ENCODE data around the gene POGZ.

Gene POGZ, protein sequence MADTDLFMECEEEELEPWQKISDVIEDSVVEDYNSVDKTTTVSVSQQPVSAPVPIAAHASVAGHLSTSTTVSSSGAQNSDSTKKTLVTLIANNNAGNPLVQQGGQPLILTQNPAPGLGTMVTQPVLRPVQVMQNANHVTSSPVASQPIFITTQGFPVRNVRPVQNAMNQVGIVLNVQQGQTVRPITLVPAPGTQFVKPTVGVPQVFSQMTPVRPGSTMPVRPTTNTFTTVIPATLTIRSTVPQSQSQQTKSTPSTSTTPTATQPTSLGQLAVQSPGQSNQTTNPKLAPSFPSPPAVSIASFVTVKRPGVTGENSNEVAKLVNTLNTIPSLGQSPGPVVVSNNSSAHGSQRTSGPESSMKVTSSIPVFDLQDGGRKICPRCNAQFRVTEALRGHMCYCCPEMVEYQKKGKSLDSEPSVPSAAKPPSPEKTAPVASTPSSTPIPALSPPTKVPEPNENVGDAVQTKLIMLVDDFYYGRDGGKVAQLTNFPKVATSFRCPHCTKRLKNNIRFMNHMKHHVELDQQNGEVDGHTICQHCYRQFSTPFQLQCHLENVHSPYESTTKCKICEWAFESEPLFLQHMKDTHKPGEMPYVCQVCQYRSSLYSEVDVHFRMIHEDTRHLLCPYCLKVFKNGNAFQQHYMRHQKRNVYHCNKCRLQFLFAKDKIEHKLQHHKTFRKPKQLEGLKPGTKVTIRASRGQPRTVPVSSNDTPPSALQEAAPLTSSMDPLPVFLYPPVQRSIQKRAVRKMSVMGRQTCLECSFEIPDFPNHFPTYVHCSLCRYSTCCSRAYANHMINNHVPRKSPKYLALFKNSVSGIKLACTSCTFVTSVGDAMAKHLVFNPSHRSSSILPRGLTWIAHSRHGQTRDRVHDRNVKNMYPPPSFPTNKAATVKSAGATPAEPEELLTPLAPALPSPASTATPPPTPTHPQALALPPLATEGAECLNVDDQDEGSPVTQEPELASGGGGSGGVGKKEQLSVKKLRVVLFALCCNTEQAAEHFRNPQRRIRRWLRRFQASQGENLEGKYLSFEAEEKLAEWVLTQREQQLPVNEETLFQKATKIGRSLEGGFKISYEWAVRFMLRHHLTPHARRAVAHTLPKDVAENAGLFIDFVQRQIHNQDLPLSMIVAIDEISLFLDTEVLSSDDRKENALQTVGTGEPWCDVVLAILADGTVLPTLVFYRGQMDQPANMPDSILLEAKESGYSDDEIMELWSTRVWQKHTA (N-terminal part only)

DNA sequence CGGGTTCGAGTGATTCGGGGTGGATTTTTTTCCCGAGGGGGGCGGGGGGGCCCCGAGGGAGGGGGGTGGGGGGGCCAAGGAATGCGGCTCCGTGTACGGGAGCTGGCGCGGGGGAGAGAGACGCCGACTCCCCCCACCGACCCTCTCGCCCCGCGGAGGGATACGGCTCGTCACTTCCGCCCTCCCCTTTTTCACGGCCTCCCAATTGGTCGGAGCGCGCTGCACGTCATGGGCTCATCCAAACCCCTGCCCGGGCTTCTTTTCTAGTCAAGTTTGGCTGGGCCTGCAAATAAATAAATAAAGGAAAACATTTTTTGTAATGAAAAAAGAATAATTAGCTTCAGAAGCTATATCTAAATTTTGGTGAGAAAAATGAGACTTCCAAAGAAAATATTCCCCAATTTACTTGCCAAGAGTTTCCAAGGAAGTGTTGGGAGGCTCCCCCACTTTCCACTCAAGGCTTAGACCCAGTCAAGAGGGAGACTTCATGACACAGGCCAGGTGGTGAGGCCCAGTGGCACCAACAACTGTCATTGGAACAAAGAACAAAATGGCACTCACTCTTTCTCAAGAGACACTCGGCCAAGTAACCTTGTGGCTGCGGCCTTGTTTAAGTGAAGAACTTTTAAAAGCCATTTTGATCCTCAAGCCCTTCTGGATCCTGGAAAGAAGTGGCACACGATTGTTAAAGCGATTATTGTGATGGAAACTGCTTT lies at the start of gene POGZ:
TSS of gene POGZ (minus strand) at position 164 of the 716 bp plus-strand sequence. CDS start 17,290 bp downstream, outside the sequence.
- DNase-seq (ENCODE audit: low spot score) = peak; percentile 95

DNA sequence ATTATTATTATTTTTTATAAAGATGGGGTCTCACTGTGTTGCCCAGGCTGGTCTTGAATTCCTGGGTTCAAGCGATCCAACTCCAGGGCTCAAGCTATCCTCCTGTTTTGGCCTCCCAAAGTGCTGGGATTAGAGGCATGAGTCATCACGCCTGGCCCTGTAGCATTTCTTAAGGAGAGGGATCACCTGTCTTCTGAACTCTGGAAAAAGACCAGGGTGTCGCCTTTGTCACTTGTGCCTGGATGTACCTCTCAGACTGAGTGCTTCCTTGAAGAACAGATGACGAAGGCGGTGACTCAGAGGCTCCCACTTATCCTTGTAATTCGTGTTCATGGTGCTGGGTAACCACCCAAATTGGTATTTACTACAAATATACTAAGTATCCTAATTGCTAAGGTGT lies 49.5 kb upstream of the POGZ start:
- DNase-seq (ENCODE audit: low spot score) = peak; percentile 66

- no peak for DNase-seq (ENCODE audit: low spot score)
Measured at GRCh38 chr1:151504759-151505158, 45.5 kb upstream of the POGZ start.

- DNase-seq (ENCODE audit: low spot score) = no peak
Measured at GRCh38 chr1:151504252-151504651, 45.0 kb upstream of the POGZ start.

DNA sequence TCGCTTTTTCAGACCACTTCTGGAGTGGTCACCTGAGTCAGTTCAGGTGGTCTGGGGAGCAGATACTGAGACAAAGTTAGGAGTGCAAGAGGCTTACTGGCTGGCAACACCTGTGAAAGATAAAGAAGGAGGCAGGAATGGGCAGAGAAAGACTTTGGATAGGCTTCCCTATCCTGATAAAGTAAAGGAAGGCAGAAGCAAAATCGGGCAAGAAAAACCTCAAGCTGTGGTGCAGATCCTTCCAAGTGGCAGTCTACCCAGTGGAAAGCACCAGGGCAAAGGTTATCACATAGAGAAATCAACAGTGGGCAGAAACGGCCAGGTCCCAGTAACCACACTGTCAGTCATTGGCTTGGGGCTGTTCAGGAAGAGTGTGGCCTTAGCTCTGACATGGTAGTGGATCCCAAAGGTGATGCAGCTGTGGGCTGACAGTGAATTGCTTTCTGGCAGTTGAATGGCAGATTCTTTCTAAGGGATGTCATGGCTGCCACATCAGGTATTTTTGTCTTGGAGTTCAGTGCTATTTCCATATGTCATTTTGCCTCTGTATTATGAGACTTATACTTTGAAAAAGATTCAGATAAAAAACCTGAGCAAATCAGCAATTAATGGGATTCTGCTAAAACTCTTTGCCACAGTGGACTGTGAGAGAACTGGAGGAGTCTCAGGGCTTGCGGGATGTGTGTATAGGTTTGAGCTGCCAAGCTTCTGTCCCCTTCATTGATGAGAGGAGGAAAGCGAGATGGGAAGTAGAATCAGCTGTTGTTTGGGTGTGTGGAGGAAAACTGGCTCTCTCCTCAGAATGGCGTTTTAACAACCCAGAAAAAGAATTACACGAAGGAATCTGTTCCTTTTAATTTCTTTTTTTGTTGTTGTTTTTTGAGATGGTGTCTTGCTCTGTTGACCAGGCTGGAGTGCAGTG lies 43.8 kb upstream of the POGZ start:
- DNase-seq (ENCODE audit: low spot score) = no peak

- no peak for DNase-seq (ENCODE audit: low spot score)
Measured at GRCh38 chr1:151502035-151502700, 42.9 kb upstream of the POGZ start.

DNA sequence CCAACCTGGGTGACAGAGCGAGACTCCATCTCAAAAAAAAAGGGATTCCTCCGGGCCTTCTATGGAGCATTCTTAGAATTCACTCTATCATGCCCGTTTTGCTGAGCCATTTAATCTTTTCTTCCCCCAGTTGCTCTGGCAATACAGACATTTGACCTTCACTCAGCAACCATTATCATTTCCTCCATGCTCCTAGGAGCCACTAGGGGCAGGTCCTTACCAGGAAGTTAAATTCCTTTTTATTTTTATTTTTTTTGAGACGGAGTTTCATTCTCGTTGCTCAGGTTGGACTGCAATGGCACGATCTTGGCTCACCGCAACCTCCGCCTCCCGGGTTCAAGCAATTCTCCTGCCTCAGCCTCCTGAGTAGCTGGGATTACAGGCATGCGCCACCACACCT lies 42.2 kb upstream of the POGZ start:
- peak; percentile 44 for DNase-seq (ENCODE audit: low spot score)

DNA sequence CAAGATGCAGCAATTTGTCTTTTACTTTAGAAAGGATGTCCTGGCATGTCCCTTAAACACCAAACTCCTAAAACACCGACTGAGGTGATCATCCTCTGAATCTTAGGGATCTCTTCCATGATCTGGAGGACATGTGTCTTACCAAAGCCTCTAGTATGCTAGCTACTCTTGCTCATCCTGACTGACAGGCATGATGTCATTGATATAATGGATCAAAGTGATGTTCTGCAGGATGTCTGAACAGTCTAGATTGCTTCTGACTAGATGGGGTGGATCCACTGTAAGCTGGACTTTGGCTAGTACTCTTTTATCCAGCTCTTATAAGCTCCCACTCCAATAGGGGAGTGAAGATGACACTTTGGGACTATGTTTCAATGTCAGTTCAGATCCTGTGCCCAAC lies 40.6 kb upstream of the POGZ start:
- DNase-seq (ENCODE audit: low spot score) = no peak

- no peak for DNase-seq (ENCODE audit: low spot score)
Measured at GRCh38 chr1:151499365-151499764, 40.1 kb upstream of the POGZ start.

- no peak for DNase-seq (ENCODE audit: low spot score)
Measured at GRCh38 chr1:151495316-151495715, 36.0 kb upstream of the POGZ start.

GRCh38 chr1:151494741-151495281 lies 35.5 kb upstream of the POGZ start:
- peak; percentile 88 for DNase-seq (ENCODE audit: low spot score)

- no peak for DNase-seq (ENCODE audit: low spot score)
Measured at GRCh38 chr1:151493042-151493441, 33.7 kb upstream of the POGZ start.

DNA sequence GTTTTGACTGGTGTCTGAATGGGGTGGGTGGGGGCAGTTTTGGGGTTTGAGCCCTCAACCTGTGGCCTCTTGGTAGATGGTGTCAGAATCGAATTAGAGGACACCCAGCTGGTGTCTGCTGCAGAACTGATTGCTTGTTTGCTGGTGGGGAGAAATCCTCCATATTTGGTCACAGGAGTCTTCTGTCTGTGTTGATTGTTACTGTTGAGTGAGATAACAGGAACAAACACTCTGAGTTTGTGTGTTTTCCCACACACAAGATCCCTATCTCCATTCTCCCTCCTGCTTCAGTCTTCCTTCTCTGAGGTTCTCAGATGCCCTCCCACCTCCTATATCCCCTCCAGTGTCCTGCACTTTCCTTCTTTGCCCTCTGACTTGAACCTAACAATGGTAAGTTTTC lies 32.8 kb upstream of the POGZ start:
- DNase-seq (ENCODE audit: low spot score) = no peak

- no peak for DNase-seq (ENCODE audit: low spot score)
Measured at GRCh38 chr1:151491641-151492040, 32.3 kb upstream of the POGZ start.

DNA sequence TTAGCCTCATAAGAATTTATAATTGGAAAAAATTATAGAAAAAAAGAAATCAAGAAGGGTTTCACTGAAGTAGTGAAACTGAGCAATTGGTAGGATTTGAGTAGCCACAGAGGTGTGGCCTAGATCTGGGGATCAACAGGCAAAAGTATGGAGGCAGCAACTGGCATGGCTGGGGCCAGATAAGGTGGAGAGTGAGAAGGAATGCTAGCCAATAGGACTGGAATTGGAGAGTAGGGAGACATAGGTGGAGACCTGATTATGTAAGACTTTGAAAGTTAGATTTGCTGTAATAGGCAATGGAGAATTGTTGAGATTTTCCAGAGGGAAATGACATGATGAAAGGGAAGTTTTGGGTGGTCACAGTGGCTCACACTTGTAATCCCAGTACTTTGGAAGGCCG lies 27.3 kb upstream of the POGZ start:
- no peak for DNase-seq (ENCODE audit: low spot score)

GRCh38 chr1:151485685-151486255 lies 26.5 kb upstream of the POGZ start:
- DNase-seq (ENCODE audit: low spot score) = no peak

GRCh38 chr1:151482017-151482416 lies 22.7 kb upstream of the POGZ start:
- no peak for DNase-seq (ENCODE audit: low spot score)

DNA sequence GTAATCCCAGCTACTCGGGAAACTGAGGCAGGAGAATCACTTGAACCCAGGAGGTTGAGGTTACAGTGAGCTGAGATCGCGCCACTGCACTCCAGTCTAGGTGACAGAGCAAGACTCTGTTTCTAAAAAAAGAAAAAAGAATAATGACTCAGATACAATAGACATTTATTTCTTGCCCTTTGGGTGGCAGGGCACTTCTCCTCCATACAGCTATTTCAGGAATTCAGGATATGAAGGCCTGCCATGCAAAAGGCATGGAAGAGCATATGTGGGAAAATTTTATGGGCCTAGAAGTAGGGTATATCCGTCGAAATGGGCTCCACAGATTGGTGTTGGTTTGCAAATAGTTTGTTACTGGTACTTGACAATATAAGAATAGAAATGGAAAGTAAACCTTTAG lies 20.2 kb upstream of the POGZ start:
- no peak for DNase-seq (ENCODE audit: low spot score)

GRCh38 chr1:151478923-151479322 lies 19.6 kb upstream of the POGZ start:
- DNase-seq (ENCODE audit: low spot score) = no peak

Data from RKO (cell line).